Naive thymus-derived CD8-positive, alpha-beta T cell (primary cell): ENCODE results near the gene KIF3B. TPM values are rescaled to one million over a fixed set of nuclear protein-coding genes. Genes with fewer than 3 reads are reported as not detected.
A peak's percentile ranks its signal among the peaks of the same experiment; 100 is the strongest.

ENCODE experiments used
- ATAC-seq, 2 donors: fragments of 150-1000 bp; cut with Tn5 transposase in 1 of 2; sonication (Bioruptor Pico), chemical (Tn5 transposase) in 1 of 2; 1 replicate in 1 of 2; 2 replicates in 1 of 2; pipeline ENCODE4 v1.10.0; 2021; ENCODE audit warnings: mild to moderate bottlenecking in 2 of 2, moderate library complexity in 2 of 2
- POLR2A ChIA-PET: fragments of 350-600 bp; sonication (Branson Sonifier 250); formaldehyde crosslinking; loops from one replicate; lab custom pipeline; 2021; ENCODE audit warnings: antibody characterized with exemption; lab: Charles Lee
- DNase-seq, 10 donors: peaks; one replicate each; pipeline versions ENCODE4 v3.0.0 to v3.0.0-alpha.2; 2020 to 2022
- H3K27ac Mint-ChIP-seq, 10 donors: one replicate each; pipeline ENCODE4 v1.8.0; 2020 to 2022; ENCODE audit warnings: mild to moderate bottlenecking in 10 of 10, mixed read lengths in 10 of 10, moderate library complexity in 4 of 10, inconsistent platforms in 1 of 10
- H3K27me3 Mint-ChIP-seq, 5 donors: one replicate each; pipeline ENCODE4 v1.8.0; 2021 to 2022; ENCODE audit warnings: mixed read lengths in 5 of 5
- H3K36me3 Mint-ChIP-seq, 3 donors: one replicate each; pipeline ENCODE4 v1.8.0; 2020 to 2022; ENCODE audit warnings: mixed read lengths in 3 of 3, mild to moderate bottlenecking in 2 of 3, inconsistent platforms in 1 of 3
- H3K4me1 Mint-ChIP-seq, 4 donors: one replicate each; pipeline ENCODE4 v1.8.0; 2021 to 2022; ENCODE audit warnings: mixed read lengths in 4 of 4
- H3K4me3 Mint-ChIP-seq, 10 donors: one replicate each; pipeline ENCODE4 v1.8.0; 2020 to 2022; ENCODE audit warnings: mild to moderate bottlenecking in 10 of 10, mixed read lengths in 10 of 10, moderate library complexity in 6 of 10, inconsistent platforms in 1 of 10
- H3K9me3 Mint-ChIP-seq, 9 donors: one replicate each; pipeline ENCODE4 v1.8.0; 2020 to 2022; ENCODE audit warnings: mixed read lengths in 9 of 9, mild to moderate bottlenecking in 3 of 9, inconsistent platforms in 1 of 9, moderate library complexity in 1 of 9
- polyA plus RNA-seq, 3 donors: library from polyadenylated mRNA; unstranded; fragments of 300-500 nt; fragmentation: Illumina TruSeq; gene quantifications; one replicate each; pipeline ENCODE4 v1.2.3, GENCODE V29; 2021
- total RNA-seq, 8 experiments: library from RNA in 2 of 8; stranded (reverse) in 2 of 8; gene quantifications; one replicate each; pipeline ENCODE4 v1.2.3 and lab custom pipeline; 2021 to 2026

KIF3B gene
- total RNA-seq (10 to 100 TPM in 1 of 2 experiments, 1 to 10 TPM in 1; 9.5 to 11.4 TPM), polyA plus RNA-seq (1 to 10 TPM; 2.2 to 3.2 (median 2.2) TPM), total RNA-seq (lab: John Stamatoyannopoulos, UW) (36.9 to 144 (median 53.8) reads per million in 6 experiments)

- Mint-ChIP-seq H3K9me3 (no peaks in the 10 kb centered on the region), H3K4me3 (peak within 1 kb of the TSS; percentile 82 to 95 (median 90)), H3K27ac (peak within 1 kb of the TSS; percentile 80 to 98 (median 92)), H3K36me3 (peaks cover 0 to 6% (median 0%) of the 10 kb centered on the region in 3 donors), H3K27me3 (no peaks in the 10 kb centered on the region), H3K4me1 (peaks cover 17 to 54% (median 41%) of the 10 kb centered on the region in 4 donors)
- DNase-seq (peak; percentile 69 to 95 (median 85)), ATAC-seq (peak; percentile 90 to 92)
- POLR2A ChIA-PET: interaction anchor here (0.5 kb wide), 1 partner anchor 10 kb away, joined by 3 read pairs; no protein-coding TSS in a partner anchor
Observed at GRCh38 chr20:32277361-32278198, at the start of gene KIF3B. KIF3B (plus strand) TSS chr20:32277651; CDS start chr20:32309778, 32,127 bp downstream.

GRCh38 chr20:32227744-32228688 lies 49.4 kb upstream of the KIF3B start:
- DNase-seq (no peak), ATAC-seq (no peak)
- no peaks in the 10 kb centered on the region for H3K9me3 Mint-ChIP-seq
- H3K36me3 Mint-ChIP-seq: peaks cover 0 to 66% (median 9%) of the 10 kb centered on the region in 3 donors
- peak overlapping the region in 3 of 10 donors; percentile 22 to 40 (median 33) for H3K27ac Mint-ChIP-seq
- H3K27me3 Mint-ChIP-seq: no peaks in the 10 kb centered on the region
- peaks cover 16 to 22% (median 17%) of the 10 kb centered on the region in 4 donors for H3K4me1 Mint-ChIP-seq
- no peak overlapping the region for H3K4me3 Mint-ChIP-seq
- POLR2A ChIA-PET: no interaction called here

- Mint-ChIP-seq H3K27ac (peak overlapping the region in 1 of 10 donors; percentile 3), H3K36me3 (peaks cover 0 to 64% (median 10%) of the 10 kb centered on the region in 3 donors), H3K4me3 (no peak overlapping the region), H3K9me3 (no peaks in the 10 kb centered on the region), H3K4me1 (peaks cover 17 to 25% (median 20%) of the 10 kb centered on the region in 4 donors), H3K27me3 (no peaks in the 10 kb centered on the region)
- ATAC-seq (no peak), DNase-seq (no peak)
- POLR2A ChIA-PET: no interaction called here
Observed at GRCh38 chr20:32229251-32229747, 48.2 kb upstream of the KIF3B start.

- no peaks in the 10 kb centered on the region for H3K27me3 Mint-ChIP-seq
- peak overlapping the region in 5 of 10 donors; percentile 17 to 95 (median 58) for H3K27ac Mint-ChIP-seq
- DNase-seq (no peak), ATAC-seq (no peak)
- no peak overlapping the region for H3K4me3 Mint-ChIP-seq
- POLR2A ChIA-PET: no interaction called here
- peaks cover 0 to 71% (median 20%) of the 10 kb centered on the region in 3 donors for H3K36me3 Mint-ChIP-seq
- no peaks in the 10 kb centered on the region for H3K9me3 Mint-ChIP-seq
- peaks cover 14 to 25% (median 20%) of the 10 kb centered on the region in 4 donors for H3K4me1 Mint-ChIP-seq
Observed at GRCh38 chr20:32230707-32231106, 46.7 kb upstream of the KIF3B start.

- Mint-ChIP-seq H3K4me1 (peaks cover 14 to 25% (median 20%) of the 10 kb centered on the region in 4 donors), H3K9me3 (no peaks in the 10 kb centered on the region), H3K27ac (peak overlapping the region in 9 of 10 donors; percentile 10 to 95 (median 93)), H3K4me3 (no peak overlapping the region), H3K36me3 (peaks cover 0 to 72% (median 21%) of the 10 kb centered on the region in 3 donors), H3K27me3 (no peaks in the 10 kb centered on the region)
- ATAC-seq: no peak
- POLR2A ChIA-PET: interaction anchor here (0.6 kb wide), 1 partner anchor 127 kb away, joined by 3 read pairs; the partner anchor contains the start of gene ASXL1
- no peak for DNase-seq
Observed at GRCh38 chr20:32231245-32231644, 46.2 kb upstream of the KIF3B start.

- ATAC-seq (peak; percentile 90 to 96), DNase-seq (peak in 7 of 10 donors; percentile 5 to 51 (median 31))
- Mint-ChIP-seq H3K4me1 (peaks cover 14 to 25% (median 20%) of the 10 kb centered on the region in 4 donors), H3K9me3 (no peaks in the 10 kb centered on the region), H3K27me3 (no peaks in the 10 kb centered on the region), H3K36me3 (peaks cover 0 to 69% (median 21%) of the 10 kb centered on the region in 3 donors), H3K27ac (peak overlapping the region; percentile 60 to 95 (median 94)), H3K4me3 (peak overlapping the region in 5 of 10 donors; percentile 4 to 71 (median 25))
- POLR2A ChIA-PET: no interaction called here
Observed at GRCh38 chr20:32231847-32232246, 45.6 kb upstream of the KIF3B start.

- Mint-ChIP-seq H3K27me3 (no peaks in the 10 kb centered on the region), H3K36me3 (peaks cover 0 to 66% (median 21%) of the 10 kb centered on the region in 3 donors), H3K9me3 (no peaks in the 10 kb centered on the region), H3K4me3 (peak overlapping the region in 3 of 10 donors; percentile 4 to 71 (median 33)), H3K4me1 (peaks cover 14 to 25% (median 20%) of the 10 kb centered on the region in 4 donors), H3K27ac (peak overlapping the region; percentile 60 to 95 (median 94))
- ATAC-seq: no peak
- no peak for DNase-seq
- POLR2A ChIA-PET: no interaction called here
Observed at GRCh38 chr20:32232326-32232886, 45.0 kb upstream of the KIF3B start.

- peaks cover 0 to 63% (median 18%) of the 10 kb centered on the region in 3 donors for H3K36me3 Mint-ChIP-seq
- H3K9me3 Mint-ChIP-seq: no peaks in the 10 kb centered on the region
- H3K27ac Mint-ChIP-seq: peak overlapping the region in 5 of 10 donors; percentile 41 to 81 (median 53)
- POLR2A ChIA-PET: no interaction called here
- DNase-seq (no peak), ATAC-seq (no peak)
- peak overlapping the region in 1 of 10 donors; percentile 28 for H3K4me3 Mint-ChIP-seq
- peaks cover 14 to 25% (median 20%) of the 10 kb centered on the region in 4 donors for H3K4me1 Mint-ChIP-seq
- no peaks in the 10 kb centered on the region for H3K27me3 Mint-ChIP-seq
Observed at GRCh38 chr20:32233286-32233685, 44.2 kb upstream of the KIF3B start.

GRCh38 chr20:32234135-32234808 lies 43.2 kb upstream of the KIF3B start:
- ATAC-seq (no peak), DNase-seq (no peak)
- Mint-ChIP-seq H3K27ac (no peak overlapping the region), H3K4me1 (peaks cover 14 to 25% (median 20%) of the 10 kb centered on the region in 4 donors), H3K9me3 (no peaks in the 10 kb centered on the region), H3K27me3 (no peaks in the 10 kb centered on the region), H3K36me3 (peaks cover 0 to 56% (median 16%) of the 10 kb centered on the region in 3 donors), H3K4me3 (no peak overlapping the region)
- POLR2A ChIA-PET: interaction anchor here (0.5 kb wide), 1 partner anchor 540 kb away, joined by 7 read pairs; no protein-coding TSS in a partner anchor

- no peaks in the 10 kb centered on the region for H3K9me3 Mint-ChIP-seq
- no peak for ATAC-seq
- no peak overlapping the region for H3K4me3 Mint-ChIP-seq
- peaks cover 0 to 47% (median 16%) of the 10 kb centered on the region in 3 donors for H3K36me3 Mint-ChIP-seq
- peaks cover 14 to 25% (median 21%) of the 10 kb centered on the region in 4 donors for H3K4me1 Mint-ChIP-seq
- peak overlapping the region in 2 of 10 donors; percentile 20 to 77 for H3K27ac Mint-ChIP-seq
- POLR2A ChIA-PET: no interaction called here
- no peak for DNase-seq
- no peaks in the 10 kb centered on the region for H3K27me3 Mint-ChIP-seq
Observed at GRCh38 chr20:32235331-32236047, 42.0 kb upstream of the KIF3B start.
